Upper lobe of left lung (tissue), 4 donors: ENCODE results near the gene MOCS2.

Experiments used
- CTCF ChIP-seq, 6 experiments: fragments of 450-650 bp in 4 of 6; fragments of 200-600 bp in 2 of 6; sonication (generic) in 2 of 6; IDR thresholded peaks; one replicate each; pipeline ENCODE4 v1.5.1; 2016 to 2019; ENCODE audit warnings: antibody characterized with exemption in 6 of 6
- POLR2AphosphoS5 ChIP-seq, 2 donors: sonication (generic); formaldehyde crosslinking; IDR thresholded peaks; one replicate each; pipeline ENCODE4 v1.5.1; 2017; ENCODE audit warnings: antibody characterized with exemption in 2 of 2

- TF ChIP-seq CTCF (IDR thresholded peaks at IDR 0.05) (no peak), POLR2AphosphoS5 (IDR thresholded peaks at IDR 0.05) (no peak)
Observed at GRCh38 chr5:53087171-53087570, 22.4 kb downstream of the MOCS2 start.
